ENCODE data around the gene PCDHGC5.

The PCDHGC5 gene

GRCh38 chr5:141501761-141502160, 12.9 kb downstream of the PCDHGC5 start:
- TF ChIP-seq FOXM1 (IDR thresholded peaks at IDR 0.05; ENCODE audit: borderline replicate concordance, low read depth) (no peak), TEAD4 (IDR thresholded peaks at IDR 0.05) (no peak), YY1 (IDR thresholded peaks at IDR 0.05; ENCODE audit: low read depth) (no peak), CEBPB (IDR thresholded peaks at IDR 0.05) (no peak), EP300 (IDR thresholded peaks at IDR 0.05; ENCODE audit: borderline replicate concordance) (no peak), TAF1 (IDR thresholded peaks at IDR 0.05; ENCODE audit: low read depth) (no peak), USF1 (IDR thresholded peaks at IDR 0.05) (no peak)

- no peak for TF ChIP-seq CREB1 (IDR thresholded peaks at IDR 0.05; ENCODE audit: low read depth)
- TF ChIP-seq TCF12 (IDR thresholded peaks at IDR 0.05; ENCODE audit: low read depth), result no peak
- no peak for TF ChIP-seq EGR1 (IDR thresholded peaks at IDR 0.05)
- TF ChIP-seq YY1 (IDR thresholded peaks at IDR 0.05; ENCODE audit: low read depth), result no peak
- TF ChIP-seq, protein P1, sequence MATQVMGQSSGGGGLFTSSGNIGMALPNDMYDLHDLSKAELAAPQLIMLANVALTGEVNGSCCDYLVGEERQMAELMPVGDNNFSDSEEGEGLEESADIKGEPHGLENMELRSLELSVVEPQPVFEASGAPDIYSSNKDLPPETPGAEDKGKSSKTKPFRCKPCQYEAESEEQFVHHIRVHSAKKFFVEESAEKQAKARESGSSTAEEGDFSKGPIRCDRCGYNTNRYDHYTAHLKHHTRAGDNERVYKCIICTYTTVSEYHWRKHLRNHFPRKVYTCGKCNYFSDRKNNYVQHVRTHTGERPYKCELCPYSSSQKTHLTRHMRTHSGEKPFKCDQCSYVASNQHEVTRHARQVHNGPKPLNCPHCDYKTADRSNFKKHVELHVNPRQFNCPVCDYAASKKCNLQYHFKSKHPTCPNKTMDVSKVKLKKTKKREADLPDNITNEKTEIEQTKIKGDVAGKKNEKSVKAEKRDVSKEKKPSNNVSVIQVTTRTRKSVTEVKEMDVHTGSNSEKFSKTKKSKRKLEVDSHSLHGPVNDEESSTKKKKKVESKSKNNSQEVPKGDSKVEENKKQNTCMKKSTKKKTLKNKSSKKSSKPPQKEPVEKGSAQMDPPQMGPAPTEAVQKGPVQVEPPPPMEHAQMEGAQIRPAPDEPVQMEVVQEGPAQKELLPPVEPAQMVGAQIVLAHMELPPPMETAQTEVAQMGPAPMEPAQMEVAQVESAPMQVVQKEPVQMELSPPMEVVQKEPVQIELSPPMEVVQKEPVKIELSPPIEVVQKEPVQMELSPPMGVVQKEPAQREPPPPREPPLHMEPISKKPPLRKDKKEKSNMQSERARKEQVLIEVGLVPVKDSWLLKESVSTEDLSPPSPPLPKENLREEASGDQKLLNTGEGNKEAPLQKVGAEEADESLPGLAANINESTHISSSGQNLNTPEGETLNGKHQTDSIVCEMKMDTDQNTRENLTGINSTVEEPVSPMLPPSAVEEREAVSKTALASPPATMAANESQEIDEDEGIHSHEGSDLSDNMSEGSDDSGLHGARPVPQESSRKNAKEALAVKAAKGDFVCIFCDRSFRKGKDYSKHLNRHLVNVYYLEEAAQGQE (IDR thresholded peaks at IDR 0.05; ENCODE audit: low read depth), result no peak
Measured at GRCh38 chr5:141503681-141504080, 14.8 kb downstream of the PCDHGC5 start.

DNA sequence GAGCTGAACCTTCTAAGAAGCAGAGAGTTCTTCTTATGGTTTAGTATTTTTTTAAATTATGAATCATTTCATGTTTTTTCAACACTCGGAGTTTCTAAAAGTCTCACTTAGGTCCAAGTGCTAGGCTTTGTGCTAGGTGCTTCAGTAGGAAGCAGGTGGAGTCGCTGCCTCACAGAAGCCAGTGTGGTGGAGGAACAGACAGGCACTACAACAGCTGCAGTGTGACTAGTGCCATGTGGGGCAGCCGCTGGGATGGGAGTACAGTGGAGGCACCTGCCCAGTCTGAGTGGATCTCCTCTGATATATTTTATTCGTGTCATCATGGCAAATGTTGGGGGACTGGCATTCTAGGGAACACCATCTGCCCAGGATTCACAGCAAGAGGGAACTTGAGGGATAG, 15.3 kb downstream of the PCDHGC5 start:
- no peak for TF ChIP-seq TAF1 (IDR thresholded peaks at IDR 0.05; ENCODE audit: low read depth)
- TF ChIP-seq ZBTB7A (IDR thresholded peaks at IDR 0.05; ENCODE audit: low read depth), result no peak
- no peak for TF ChIP-seq NFIC (IDR thresholded peaks at IDR 0.05)
- TF ChIP-seq EGR1 (IDR thresholded peaks at IDR 0.05), result no peak
- no peak for TF ChIP-seq CREB1 (IDR thresholded peaks at IDR 0.05; ENCODE audit: low read depth)
- TF ChIP-seq, protein P1 (IDR thresholded peaks at IDR 0.05; ENCODE audit: low read depth), result no peak
- TF ChIP-seq FOXM1 (IDR thresholded peaks at IDR 0.05; ENCODE audit: borderline replicate concordance, low read depth), result no peak
- no peak for TF ChIP-seq USF1 (IDR thresholded peaks at IDR 0.05)
- TF ChIP-seq YY1 (IDR thresholded peaks at IDR 0.05; ENCODE audit: low read depth), result no peak
- no peak for TF ChIP-seq TCF12 (IDR thresholded peaks at IDR 0.05; ENCODE audit: low read depth)
- no peak for TF ChIP-seq RAD21 (IDR thresholded peaks at IDR 0.05; ENCODE audit: low read depth)
- TF ChIP-seq EP300 (IDR thresholded peaks at IDR 0.05; ENCODE audit: borderline replicate concordance), result no peak
- TF ChIP-seq, protein P2, sequence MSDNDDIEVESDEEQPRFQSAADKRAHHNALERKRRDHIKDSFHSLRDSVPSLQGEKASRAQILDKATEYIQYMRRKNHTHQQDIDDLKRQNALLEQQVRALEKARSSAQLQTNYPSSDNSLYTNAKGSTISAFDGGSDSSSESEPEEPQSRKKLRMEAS (IDR thresholded peaks at IDR 0.05), result no peak
- no peak for TF ChIP-seq CEBPB (IDR thresholded peaks at IDR 0.05)
- TF ChIP-seq TEAD4 (IDR thresholded peaks at IDR 0.05), result no peak

DNA sequence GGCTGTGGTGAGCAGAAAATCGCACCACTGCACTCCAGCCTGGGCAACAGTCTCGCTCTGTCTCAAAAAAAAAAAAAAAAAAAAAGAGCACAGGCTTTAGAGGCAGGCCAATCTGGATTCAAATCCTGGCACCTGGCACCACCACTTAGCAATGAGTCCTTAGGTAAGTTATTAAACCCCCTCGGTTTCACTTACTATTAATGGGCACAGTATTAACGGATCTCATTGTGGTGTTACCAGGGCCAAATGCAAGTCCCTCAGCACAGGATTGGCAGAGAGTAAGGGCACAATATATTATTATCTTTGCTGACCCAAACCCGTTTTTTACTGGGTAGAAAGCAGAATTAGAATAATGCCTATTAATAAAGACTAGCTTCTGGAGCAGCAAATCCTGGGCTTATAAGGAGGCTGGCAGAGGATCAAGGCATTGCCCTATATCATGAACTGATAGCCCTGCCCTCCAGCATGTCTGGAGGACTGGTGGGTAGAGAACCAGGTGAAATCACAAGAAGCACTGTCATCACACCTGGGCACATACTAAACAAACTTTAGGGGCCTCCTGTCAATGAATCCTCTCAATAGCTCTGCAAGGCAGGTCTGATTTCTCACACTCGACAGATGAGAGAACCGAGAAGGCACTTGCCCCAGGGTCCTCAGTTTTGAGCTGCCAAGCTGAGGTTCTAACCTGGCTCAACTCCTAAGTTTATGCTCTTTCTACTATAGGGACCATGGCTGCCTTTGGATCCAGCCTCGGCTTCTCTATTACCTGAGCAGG, 17.7 kb downstream of the PCDHGC5 start:
- TF ChIP-seq, protein P2 (IDR thresholded peaks at IDR 0.05), result no peak
- TF ChIP-seq EP300 (IDR thresholded peaks at IDR 0.05; ENCODE audit: borderline replicate concordance) (no peak), USF1 (IDR thresholded peaks at IDR 0.05) (no peak), FOXM1 (IDR thresholded peaks at IDR 0.05; ENCODE audit: borderline replicate concordance, low read depth) (no peak), ZBTB7A (IDR thresholded peaks at IDR 0.05; ENCODE audit: low read depth) (no peak), CREB1 (IDR thresholded peaks at IDR 0.05; ENCODE audit: low read depth) (no peak), TCF12 (IDR thresholded peaks at IDR 0.05; ENCODE audit: low read depth) (no peak), YY1 (IDR thresholded peaks at IDR 0.05; ENCODE audit: low read depth) (no peak), RAD21 (IDR thresholded peaks at IDR 0.05; ENCODE audit: low read depth) (no peak), CEBPB (IDR thresholded peaks at IDR 0.05) (no peak), TAF1 (IDR thresholded peaks at IDR 0.05; ENCODE audit: low read depth) (no peak), TEAD4 (IDR thresholded peaks at IDR 0.05) (no peak), NFIC (IDR thresholded peaks at IDR 0.05) (no peak), EGR1 (IDR thresholded peaks at IDR 0.05) (no peak)
- TF ChIP-seq, protein P1 (IDR thresholded peaks at IDR 0.05; ENCODE audit: low read depth), result no peak
